Brain microvascular endothelial cell (primary cell): ENCODE results near the gene C1GALT1C1.
"Not testable (repeated sequence)": the region's sequence is repeated elsewhere in the genome, so short reads cannot be mapped to it uniquely, and the experiment has no call there.

Source experiments
- DNase-seq: peaks from one replicate; pipeline ENCODE4 v3.0.0-alpha.2; 2020
- H3K27ac ChIP-seq: fragments of 250-450 bp; sonication (Bioruptor Pico); 2 replicates; pipeline ENCODE4 v1.5.1; 2020; ENCODE audit warnings: mild to moderate bottlenecking, moderate library complexity
- H3K27me3 ChIP-seq: fragments of 250-450 bp; sonication (Bioruptor Pico); replicated peaks from 2 replicates; pipeline ENCODE4 v1.5.1; 2020; ENCODE audit warnings: mild to moderate bottlenecking
- H3K36me3 ChIP-seq: fragments of 250-450 bp; sonication (Bioruptor Pico); replicated peaks from 2 replicates; pipeline ENCODE4 v1.5.1; 2020; ENCODE audit warnings: mild to moderate bottlenecking
- H3K4me3 ChIP-seq: 2 replicates; pipeline ENCODE4 v1.5.1; 2011; ENCODE audit warnings: low read depth, mild to moderate bottlenecking, control low read depth, low read length, moderate library complexity
- in situ Hi-C: cut with HindIII; loops from 2 replicates; pipeline ENCODE4 v1.10.0; 2017; ENCODE audit warnings: low sequenced_read_pairs, low pct_ligation_motif_present
- TF ChIP-seq, protein P1 (sequence below): IDR thresholded peaks from 2 replicates; pipeline ENCODE4 v1.5.1; 2011; ENCODE audit warnings: low read depth, mild to moderate bottlenecking, moderate library complexity, low read length, control low read depth, inconsistent platforms; ENCODE audit errors: missing control alignments

Gene C1GALT1C1

DNA sequence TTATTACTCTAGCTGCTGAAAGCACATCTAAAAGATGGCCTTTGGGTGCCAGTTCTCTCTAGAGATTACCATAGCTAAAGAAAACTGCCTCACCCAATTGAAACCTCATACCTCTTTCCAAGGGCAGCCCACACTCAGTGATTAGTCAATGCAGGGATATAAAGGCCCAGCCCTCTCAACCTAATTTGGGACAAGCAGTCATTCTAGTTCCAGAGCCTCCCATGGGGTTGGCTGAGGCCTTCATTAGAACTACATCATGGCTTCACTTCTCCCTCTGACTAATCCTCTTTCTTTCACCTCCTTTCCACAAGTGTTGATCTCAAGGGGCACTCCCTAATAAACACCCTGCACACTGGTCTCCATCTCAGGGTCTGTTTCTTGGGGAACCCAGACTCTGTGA is 38.5 kb upstream of the C1GALT1C1 start:
- in situ Hi-C loops = no loop called here
- Histone ChIP-seq H3K27ac (no peak overlapping the region), H3K27me3 (no peaks in the 10 kb centered on the region), H3K36me3 (no peaks in the 10 kb centered on the region), H3K4me3 (no peak overlapping the region)
- TF ChIP-seq, protein P1, sequence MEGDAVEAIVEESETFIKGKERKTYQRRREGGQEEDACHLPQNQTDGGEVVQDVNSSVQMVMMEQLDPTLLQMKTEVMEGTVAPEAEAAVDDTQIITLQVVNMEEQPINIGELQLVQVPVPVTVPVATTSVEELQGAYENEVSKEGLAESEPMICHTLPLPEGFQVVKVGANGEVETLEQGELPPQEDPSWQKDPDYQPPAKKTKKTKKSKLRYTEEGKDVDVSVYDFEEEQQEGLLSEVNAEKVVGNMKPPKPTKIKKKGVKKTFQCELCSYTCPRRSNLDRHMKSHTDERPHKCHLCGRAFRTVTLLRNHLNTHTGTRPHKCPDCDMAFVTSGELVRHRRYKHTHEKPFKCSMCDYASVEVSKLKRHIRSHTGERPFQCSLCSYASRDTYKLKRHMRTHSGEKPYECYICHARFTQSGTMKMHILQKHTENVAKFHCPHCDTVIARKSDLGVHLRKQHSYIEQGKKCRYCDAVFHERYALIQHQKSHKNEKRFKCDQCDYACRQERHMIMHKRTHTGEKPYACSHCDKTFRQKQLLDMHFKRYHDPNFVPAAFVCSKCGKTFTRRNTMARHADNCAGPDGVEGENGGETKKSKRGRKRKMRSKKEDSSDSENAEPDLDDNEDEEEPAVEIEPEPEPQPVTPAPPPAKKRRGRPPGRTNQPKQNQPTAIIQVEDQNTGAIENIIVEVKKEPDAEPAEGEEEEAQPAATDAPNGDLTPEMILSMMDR = no peak
- no peak for DNase-seq

DNA sequence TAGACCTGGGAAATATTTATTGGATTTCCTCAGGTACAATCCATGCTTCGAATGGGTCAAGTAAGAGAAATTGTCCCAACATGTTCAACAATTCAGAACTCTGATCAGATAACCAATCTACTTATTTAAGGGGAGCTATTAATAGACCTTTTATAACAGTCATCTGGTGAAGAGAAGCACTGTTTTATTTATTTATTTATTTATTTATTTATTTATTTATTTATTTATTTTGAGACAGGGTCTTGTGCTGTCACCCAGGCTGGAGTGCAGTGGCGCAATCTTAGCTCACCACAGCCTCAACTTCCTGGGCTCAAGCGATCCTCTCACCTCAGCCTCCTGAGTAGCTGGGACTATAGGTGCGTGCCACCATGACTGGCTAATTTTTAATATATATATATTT is 34.7 kb upstream of the C1GALT1C1 start:
- H3K36me3 ChIP-seq, DNase-seq, H3K4me3 ChIP-seq, in situ Hi-C loops, H3K27me3 ChIP-seq, H3K27ac ChIP-seq: not testable (repeated sequence)

DNA sequence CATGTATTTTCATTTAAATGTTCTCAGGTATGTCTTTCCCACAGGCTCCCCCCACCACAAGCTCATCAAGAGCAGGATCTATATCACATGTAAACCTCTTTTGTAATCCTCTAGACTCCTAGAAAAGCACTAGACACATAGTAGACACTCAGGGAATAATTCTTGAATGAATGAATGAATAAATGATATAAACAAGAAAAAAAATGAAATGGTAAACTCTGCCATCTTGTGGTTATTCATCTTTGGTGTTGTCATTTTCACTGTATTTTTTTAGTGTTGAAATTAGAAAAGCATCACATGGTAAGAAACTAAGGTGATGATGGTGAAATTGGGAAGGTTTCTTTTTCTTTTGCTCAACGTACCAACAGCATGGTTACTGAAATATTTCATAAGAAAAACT is 34.2 kb upstream of the C1GALT1C1 start:
- no peaks in the 10 kb centered on the region for H3K36me3 ChIP-seq
- DNase-seq = no peak
- TF ChIP-seq, protein P1 = peak; percentile 3
- no peak overlapping the region for H3K27ac ChIP-seq
- H3K4me3 ChIP-seq = no peak overlapping the region
- in situ Hi-C loops = no loop called here
- no peaks in the 10 kb centered on the region for H3K27me3 ChIP-seq

DNA sequence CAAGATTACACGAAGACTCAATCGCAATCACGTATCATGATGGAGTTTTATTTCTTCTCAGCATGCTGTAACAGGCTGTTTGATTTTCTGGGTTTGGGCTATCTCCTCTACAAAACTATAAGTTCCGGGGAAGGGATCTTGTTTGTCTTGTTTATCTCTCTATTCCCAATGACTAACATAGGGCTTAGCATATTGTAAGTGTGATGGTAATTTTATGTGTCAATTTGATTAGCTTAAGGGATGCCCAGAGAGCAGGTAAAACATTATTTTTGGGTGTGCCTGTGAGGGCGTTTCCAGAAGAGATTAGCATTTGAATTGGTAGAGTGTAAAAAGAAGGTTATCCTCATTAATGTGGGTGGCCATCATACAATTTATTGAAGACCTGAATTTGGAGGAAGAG is 32.8 kb upstream of the C1GALT1C1 start:
- H3K27ac ChIP-seq = no peak overlapping the region
- H3K27me3 ChIP-seq = no peaks in the 10 kb centered on the region
- H3K4me3 ChIP-seq = no peak overlapping the region
- in situ Hi-C loops = no loop called here
- DNase-seq = no peak
- TF ChIP-seq, protein P1 = no peak
- no peaks in the 10 kb centered on the region for H3K36me3 ChIP-seq

DNA sequence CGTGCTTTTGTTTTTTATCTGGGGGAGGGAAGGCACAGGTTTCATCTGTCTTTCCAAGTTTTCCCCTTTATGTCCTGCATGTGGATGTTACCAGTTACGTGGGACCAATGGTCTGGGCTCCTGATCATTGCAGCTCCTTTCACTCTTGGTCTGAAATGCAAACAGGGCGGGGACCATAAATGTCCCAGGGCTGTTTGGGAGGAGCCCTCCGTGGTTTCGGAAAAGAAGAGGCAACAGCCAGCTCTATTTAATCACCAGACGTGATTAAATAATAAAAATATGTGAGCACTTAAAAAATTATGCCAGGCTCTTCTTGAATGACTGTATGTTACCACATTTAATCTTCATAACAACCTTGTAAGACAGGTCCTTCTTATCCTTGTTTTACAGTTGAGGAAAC is 30.8 kb upstream of the C1GALT1C1 start:
- Histone ChIP-seq H3K4me3 (no peak overlapping the region), H3K27me3 (no peaks in the 10 kb centered on the region), H3K27ac (no peak overlapping the region), H3K36me3 (no peaks in the 10 kb centered on the region)
- no peak for DNase-seq
- in situ Hi-C loops = no loop called here
- TF ChIP-seq, protein P1 = no peak

DNA sequence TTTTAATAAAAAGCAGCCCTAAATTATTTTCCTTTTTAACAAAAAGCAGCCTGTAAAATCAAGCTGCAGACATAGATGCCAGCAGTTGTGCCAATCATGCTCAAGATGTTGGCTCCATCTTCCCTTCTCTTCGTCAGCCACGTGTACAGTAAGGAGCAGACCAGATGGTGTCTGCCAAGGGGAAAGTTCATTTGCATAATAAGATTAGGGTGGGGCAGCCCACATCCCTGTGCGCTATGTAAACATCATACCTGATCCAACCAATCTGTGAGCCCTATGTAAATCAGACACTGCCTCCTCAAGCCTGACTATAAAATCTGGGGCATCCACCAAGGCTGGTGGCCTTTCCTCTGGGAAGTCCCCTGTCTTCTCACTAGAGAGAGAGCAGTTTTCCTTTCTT is 23.1 kb upstream of the C1GALT1C1 start:
- in situ Hi-C loops = no loop called here
- DNase-seq = no peak
- TF ChIP-seq, protein P1 = no peak
- H3K27ac ChIP-seq = no peak overlapping the region
- H3K36me3 ChIP-seq = no peaks in the 10 kb centered on the region
- H3K27me3 ChIP-seq = no peaks in the 10 kb centered on the region
- H3K4me3 ChIP-seq = no peak overlapping the region

DNA sequence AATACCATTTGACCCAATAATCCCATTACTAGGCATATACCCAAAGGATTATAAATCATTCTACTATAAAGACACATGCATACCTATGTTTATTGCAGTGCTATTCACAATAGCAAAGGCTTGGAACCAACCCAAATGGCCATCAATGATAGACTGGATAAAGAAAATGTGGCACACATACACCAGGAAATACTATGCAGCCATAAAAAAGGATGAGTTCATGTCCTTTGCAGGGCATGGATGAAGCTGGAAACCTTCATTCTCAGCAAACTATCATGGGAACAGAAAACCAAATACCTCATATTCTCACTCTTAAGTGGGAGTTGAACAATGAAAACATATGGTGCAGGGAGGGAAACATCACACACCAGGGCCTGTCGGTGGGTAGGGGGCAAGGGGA is 22.4 kb upstream of the C1GALT1C1 start:
- DNase-seq, H3K36me3 ChIP-seq, in situ Hi-C loops, H3K27me3 ChIP-seq, H3K4me3 ChIP-seq, H3K27ac ChIP-seq: not testable (repeated sequence)
